CD4-positive, alpha-beta T cell treated with Interleukin-17A for 4 hours (primary cell): ENCODE results near the gene ARAP2.

ENCODE experiments used
- DNase-seq: peaks from one replicate; pipeline ENCODE4 v3.0.0-alpha.2; 2020; ENCODE audit warnings: mixed read lengths

The ARAP2 gene, protein sequence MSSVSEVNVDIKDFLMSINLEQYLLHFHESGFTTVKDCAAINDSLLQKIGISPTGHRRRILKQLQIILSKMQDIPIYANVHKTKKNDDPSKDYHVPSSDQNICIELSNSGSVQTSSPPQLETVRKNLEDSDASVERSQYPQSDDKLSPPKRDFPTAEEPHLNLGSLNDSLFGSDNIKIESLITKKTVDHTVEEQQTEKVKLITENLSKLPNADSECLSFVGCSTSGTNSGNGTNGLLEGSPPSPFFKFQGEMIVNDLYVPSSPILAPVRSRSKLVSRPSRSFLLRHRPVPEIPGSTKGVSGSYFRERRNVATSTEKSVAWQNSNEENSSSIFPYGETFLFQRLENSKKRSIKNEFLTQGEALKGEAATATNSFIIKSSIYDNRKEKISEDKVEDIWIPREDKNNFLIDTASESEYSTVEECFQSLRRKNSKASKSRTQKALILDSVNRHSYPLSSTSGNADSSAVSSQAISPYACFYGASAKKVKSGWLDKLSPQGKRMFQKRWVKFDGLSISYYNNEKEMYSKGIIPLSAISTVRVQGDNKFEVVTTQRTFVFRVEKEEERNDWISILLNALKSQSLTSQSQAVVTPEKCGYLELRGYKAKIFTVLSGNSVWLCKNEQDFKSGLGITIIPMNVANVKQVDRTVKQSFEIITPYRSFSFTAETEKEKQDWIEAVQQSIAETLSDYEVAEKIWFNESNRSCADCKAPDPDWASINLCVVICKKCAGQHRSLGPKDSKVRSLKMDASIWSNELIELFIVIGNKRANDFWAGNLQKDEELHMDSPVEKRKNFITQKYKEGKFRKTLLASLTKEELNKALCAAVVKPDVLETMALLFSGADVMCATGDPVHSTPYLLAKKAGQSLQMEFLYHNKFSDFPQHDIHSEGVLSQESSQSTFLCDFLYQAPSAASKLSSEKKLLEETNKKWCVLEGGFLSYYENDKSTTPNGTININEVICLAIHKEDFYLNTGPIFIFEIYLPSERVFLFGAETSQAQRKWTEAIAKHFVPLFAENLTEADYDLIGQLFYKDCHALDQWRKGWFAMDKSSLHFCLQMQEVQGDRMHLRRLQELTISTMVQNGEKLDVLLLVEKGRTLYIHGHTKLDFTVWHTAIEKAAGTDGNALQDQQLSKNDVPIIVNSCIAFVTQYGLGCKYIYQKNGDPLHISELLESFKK (N-terminal part only)

DNA sequence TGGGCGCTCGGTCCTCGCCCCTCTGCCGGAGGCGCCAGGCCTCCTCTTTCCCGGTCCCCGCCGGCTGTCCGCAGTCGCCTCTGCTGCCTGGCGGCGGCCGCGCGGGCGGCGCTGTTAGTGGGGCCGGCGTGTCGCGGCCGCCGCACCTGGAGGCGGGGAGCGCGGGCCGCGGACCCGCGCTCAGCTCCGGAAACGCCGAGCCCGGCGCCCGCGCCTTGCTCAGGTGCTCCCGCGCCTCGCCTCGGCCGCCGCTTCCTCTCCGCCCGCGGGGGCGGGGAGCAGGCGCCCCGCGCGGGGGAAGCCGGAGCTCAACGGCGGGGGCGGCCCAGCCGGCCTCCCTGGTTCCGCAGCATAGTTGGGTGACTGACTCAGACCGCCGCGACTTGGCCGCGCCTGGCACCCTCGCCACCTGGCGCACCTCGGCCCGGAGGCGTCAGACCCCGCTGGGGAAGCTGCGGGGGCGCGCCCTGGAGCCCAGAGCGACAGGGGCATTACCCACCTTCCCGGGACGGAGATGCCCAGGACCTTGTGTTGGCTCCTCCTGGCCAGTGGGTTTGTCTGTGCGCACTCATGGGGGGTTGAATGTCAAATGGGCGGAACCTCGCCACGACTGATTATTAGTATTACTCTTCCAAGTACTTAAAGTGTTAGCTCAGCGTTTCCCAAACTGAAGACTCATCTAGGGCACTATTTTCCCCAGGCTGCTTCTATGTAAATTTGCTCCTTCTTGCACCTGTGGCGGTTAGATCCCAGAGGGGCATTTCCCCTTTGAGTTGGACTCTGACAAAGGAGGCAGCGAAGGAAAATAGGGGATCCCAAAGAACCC lies at the start of gene ARAP2:
Gene ARAP2 (minus strand): TSS at position 258 of the 826 bp plus-strand sequence. CDS start 15,028 bp downstream, outside the sequence.
- DNase-seq = peak; percentile 82

DNA sequence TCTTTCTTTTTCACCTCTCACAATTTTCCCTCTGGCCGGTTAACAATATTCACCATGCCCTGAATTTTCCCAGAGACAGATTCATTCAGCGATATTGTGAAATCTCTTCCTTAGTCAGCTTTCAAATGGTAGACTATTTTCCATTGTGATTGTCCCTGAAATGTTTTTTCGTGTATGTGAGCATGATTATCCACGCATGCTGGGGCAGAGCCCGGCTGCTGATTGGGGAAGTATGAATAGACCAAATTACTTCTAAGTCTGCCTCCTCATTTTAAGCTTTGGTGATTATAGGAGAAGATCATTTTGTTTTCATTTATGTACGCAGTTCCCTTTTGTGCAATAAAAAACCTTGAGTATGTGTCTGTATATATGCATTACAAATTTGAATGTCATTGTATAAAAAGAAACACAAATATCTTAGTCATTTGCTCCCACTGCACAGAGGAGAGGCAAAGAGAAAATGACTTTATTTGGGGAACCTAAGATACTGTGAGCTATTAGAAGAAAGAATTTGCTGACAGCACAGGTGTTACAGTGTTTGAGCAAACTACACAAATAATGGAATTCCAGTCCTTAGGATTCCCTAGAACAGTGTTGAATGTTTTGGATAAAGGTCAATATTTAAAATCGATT lies 48.4 kb upstream of the ARAP2 start:
- DNase-seq = no peak

DNA sequence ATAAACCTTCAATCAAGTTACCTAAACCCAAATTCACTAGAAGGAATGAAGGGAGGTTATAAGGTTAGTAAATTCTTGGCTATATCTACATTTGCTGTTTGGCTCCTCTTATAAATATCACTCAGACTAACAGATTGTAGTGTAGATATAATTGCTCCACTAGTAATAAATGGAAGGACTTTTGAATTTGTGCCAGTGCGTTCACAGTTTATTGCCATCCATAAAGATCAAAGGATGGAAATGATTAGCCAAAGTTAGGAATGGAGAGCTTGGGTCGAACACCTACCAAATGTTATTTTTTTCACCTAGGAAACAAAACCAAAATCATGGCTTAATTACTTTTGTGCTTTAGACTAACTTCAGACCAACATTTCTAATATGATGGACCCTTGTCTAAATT lies 46.3 kb upstream of the ARAP2 start:
- no peak for DNase-seq

DNA sequence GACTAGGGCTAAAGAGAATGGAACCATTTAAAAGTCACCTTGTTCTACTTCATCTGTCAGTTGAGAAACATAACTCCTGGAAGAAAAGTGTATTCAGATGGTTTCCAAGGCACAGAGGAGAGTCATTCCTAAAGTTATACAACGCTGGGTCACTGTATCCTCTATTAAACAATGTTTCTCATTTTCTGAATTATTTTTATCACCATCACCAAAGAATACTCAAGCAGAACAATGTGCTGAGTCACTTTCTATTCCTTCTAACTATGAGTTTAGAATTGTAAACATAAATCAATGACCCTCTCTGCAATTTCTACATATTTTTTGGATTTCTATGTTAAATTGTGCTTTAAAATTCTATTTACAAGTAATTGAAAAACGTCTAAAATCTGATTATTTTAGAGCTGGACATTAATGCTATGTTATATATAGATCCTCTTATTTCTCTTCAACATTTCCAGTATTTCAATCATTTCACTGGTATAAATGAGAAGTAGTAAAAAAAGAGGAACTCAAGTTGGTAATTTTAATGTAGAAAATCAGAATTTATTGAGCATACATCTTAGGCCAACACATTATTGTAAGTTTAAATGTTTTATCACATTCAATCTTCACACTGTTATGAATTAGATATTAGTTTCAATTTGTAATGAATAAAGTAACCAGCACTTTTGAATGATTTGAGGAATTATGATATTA lies 44.6 kb upstream of the ARAP2 start:
- no peak for DNase-seq

DNA sequence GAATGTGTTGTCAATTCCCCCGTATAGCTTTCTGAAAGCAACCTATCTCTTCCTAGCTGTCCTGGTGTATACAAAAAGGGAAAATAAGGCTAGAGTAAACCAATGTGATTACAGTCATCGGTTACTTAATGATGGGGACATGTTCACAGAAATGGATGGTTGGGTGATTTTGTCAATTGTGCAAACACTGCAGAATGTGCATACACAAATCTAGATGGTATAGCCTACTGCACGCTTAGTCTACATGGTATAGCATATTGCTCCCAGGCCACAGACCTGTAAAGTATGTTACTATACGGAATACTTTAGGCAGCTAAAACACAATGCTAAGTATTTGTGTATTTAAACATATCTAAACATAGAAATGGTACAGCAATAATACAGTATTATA lies 42.2 kb upstream of the ARAP2 start:
- no peak for DNase-seq

DNA sequence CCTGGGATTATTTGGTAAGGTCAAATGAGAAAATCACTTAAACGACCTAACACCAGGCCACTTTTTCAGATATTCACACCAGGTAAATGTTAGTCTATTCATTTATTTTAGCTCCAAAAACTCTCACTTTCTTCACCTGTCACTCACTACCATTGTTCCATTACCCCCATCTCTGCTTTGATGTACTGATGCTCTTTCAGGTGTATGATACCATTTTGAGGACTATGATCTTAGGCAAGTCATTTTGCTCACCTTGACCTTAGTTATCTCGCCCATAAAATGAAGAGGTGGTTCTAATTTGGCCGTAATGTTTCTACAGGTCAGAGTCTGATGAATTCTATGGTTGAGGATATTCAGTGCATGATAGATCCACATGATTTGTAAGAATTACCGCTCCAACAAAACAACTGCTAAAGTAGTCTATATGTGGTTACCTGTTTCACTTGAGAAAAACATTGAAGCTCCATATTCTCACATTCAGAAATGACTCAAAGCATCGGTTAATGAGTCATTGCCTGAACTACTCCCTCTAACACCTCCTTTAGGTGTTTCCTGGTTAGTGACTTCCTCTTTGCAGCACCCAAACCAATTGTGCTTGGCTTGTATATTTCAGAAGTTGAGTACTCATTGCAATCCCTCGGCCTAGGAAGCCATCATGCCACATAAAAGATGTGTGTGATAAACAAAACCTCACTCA lies 41.6 kb upstream of the ARAP2 start:
- DNase-seq = peak; percentile 64

DNA sequence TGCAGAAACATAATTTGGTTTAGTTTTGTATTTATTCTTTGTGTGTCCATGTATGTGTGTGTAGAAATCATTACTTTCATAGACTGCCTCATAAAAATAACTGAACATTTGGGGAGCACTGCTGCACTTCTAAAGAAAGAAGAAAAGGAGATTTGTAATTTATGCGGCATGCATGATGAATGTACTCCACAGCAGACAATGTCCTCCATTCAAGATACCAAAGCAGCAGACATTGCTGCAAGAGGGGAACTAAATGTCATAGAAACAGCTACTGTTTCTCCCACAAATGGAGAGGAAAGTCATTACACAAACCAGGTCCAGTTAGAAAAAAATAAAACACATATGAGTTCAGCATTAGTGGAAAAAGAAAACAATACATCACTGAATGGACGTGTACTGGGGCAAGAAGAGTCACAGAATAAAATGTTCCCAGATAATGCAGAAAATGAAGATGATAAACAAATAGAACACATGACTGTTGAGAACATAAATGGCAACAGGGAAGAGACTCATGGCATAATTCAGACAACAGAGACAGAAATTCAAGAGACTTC lies 39.7 kb upstream of the ARAP2 start:
- DNase-seq = no peak

DNA sequence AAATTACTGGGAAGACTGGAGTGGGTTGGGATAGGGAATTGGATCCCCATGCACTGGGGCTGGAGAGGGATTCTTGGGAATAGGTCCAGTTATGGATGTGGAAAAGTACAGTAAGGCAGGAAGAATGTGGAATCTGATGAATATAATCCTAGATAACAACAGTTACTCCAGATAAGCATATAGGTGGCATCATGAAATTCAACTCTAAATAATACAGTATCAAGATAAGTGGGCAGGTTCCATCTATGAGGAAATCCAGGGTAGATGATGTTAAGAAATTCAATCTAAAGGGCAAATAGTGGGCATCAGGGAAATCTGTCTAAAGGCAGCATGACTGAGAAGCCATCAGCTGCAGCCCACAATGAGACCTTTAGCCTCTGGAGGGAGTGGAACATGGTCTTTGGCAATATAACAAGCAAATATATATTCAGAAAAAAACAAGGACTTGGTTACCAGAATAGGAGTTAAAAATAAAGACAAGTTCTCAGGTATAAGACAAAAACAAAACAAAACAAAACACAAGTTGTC lies 38.3 kb upstream of the ARAP2 start:
- DNase-seq = no peak

DNA sequence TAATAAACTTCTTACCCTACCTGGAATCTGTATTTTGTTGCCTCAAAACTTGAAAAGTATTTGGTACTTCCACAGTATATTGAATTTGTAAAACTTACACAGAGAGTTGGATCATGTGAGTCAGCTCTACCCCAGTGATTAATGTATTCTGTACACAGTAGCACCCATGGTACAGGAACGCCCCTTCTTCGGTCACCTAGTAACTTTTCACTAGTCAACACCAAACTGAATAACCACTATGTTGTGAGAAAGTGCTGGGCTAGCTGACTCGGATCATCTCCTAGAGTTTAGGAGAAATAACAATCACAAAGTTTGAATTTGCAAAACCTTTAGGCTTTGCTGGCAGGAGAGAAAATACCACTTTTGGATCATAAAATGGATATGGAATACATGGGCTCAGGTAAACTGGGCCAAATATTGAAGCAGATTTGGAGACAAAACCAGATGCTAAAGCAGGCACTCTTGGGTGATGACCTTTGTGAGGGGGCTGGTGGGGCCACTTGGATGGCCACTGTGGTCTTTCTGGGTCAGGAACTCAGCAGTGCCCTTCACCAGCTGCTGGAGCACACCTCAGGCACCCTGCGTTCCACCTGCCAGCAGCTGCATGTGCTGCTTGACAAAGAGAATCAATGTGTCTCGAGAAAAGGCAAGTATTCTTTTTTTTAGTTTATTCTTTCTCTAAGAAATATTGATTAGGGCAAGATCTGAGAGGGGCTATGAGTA lies 37.2 kb upstream of the ARAP2 start, which contains the start of gene DTHD1:
Gene DTHD1 (plus strand): TSS at position 233 of the 723 bp plus-strand sequence. CDS start 143 bp downstream, at position 376.
- peak; percentile 30 for DNase-seq

DNA sequence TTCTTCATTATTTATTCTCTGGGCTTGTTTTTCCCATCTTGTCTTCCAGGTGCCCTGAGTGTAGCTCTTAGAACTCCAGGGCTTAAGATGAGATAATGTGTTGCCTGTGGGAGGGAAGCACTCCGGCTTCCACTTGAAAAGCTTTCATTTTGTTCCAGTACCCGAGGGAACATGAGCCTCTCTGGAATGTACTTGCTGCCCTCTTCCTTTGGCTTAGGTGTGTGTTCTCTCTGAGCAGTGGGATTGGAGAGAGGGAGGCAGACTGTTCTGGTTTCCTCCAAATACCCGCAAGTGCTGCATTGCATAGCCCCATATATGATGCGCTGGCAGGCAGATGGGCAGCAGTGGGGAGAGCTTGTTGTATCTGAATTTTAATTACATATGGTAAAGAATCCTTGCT lies 36.2 kb upstream of the ARAP2 start:
- no peak for DNase-seq

DNA sequence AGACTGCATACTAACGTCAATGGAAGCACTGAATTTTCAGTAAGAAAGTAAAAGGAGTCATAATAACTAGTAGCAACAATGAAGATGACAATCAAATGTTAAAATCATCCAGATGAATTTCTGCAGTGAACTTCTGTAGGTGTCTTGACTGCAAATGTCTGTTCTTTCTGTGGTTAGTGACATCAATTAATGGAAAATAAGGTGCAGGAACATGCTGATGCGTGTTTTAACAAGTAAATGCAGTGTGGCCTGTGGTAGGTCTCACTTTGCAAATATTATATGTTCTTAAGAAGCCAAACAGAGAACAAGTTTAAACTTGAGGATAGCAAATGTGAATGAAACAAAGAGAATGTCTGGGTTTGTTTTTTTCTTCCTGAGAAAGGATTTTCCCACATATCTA lies 34.5 kb upstream of the ARAP2 start:
- no peak for DNase-seq

DNA sequence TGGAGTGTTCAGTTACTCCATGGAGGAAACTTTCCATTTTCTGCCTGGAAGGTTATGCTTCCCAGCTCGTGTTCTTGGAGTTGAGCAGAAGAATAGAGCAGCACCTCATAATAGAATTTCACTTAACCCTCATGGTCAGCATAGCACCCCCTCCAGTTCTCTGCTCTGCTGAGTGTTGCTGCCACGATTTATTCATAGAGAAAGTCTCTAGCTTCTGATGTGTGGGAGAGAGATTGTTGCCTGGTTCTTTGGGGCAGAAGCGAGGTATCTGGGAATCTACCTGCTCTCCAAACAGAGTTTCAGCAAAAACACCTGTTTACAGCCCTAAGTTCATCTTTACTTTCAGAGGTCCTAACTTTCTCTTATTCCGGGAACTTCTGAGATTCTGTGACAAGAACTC lies 33.2 kb upstream of the ARAP2 start:
- no peak for DNase-seq

DNA sequence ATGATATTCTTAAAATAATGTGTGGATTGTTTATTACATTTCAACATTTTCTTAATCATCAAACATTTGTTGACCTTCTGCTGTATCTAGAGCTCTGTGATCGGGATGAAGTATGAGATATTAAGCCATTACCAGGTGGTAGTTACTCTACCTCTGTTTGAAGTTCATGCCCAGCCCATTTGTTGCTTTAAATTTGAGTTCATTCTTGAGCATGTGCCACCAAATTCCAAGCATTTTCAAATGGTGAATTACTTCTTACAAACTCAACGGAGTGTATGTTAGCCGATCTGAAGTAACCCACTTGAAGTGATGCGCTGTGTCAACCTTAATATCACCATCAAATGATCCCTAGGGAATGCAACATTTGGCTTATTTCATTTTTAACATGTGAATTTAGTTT lies 29.8 kb upstream of the ARAP2 start:
- no peak for DNase-seq

DNA sequence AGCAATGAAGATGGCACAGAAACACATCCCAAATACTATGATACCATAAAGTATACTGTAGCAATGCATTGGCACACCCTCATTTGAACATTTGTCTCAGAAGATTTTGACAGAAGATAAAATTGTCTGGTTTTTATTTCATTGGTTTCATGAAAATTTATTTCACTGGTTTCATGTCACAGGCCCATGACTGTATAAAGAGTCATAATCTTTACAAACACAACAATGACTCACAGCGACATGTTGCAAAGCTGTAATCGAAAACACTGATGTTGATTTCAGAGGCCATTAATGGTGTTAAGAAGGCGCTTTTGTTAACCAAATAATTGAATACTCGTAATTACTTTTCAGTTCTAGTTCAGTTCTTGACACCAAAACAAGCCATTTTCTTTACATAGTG lies 29.0 kb upstream of the ARAP2 start:
- no peak for DNase-seq

DNA sequence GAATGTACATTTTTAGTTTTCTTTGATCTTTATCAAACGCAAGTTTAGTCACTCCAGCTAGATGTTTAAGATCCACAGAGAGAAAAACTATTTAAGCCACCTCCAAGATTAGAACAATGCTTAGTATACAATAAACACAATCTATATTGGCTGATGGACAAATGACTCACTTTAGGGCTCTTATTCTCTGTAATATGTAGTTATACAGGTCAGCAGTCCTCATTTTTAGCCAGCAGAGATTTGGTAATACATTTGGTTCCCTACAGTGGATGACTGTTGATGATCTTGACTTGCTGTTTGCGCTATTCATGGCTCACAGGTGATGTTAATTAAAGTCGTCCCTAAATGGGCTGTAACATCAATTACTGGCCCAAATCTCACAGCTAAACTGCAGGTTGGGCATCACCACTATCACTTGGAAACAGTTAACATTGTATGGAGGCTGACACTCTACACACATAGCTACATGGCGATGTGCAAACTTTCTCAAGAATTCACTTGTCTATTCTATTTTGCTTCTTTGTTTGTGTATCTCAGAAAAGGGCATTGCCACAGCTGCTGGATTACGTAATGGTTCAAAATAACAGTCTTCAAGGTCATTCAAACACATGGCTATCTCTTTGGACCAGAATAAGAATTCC lies 25.3 kb upstream of the ARAP2 start:
- no peak for DNase-seq

DNA sequence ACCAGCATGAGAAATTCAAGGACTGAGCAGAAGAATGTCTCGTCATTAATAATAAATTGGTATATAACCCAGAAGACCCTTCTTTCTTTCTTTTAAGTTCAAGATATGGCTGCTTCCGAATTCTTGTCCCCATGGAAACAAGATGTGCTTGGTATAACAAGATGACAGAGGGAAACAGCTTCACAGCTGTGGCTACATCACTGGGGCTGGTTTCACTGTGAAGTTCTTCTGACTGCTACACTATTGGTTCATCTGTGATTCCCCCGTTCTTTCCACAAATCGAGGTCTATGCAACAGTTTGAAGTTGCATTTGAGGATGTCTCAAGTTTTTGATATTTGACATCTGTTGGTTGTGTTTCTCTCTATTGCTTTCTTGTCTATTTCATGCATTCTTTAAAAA lies 24.8 kb upstream of the ARAP2 start:
- peak; percentile 30 for DNase-seq

DNA sequence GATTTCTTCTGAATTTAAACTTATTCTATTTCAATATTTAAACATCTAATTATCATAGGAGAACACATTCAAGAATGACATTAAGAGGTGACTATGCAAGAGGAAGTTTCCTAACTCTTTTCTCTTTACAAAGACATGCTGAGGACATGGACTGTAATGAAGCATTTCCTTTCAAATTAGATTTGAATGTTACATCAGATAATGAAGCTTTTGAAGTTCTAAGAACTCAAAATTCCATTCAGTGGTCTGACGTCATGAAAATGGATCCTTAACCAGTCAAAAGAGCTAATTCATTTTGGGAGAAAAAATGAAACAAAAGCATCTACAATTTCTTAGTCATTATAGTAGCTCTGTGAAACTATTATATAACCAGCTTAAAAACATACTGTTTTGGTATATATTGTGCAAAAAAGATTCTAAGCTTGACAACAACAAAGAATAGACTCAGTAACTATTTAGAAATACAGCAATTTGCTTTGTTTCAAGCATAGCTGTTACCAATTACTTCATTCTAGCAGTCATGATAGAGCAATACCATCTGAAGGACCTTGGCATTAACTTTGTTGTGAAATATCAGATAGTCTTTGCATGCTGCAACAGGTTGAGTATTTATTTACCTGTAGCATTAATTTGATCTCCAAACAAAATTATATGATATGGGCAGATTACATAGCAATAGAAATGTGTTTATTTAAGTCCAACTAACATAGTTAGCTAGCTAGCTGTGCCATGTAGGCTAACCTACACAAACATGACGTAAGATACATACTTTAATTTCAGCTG lies 23.4 kb upstream of the ARAP2 start:
- DNase-seq = no peak
